HFFc6 (cell line): ENCODE results near the gene TMEM94. TPM values are rescaled to one million over a fixed set of nuclear protein-coding genes. Genes with fewer than 3 reads are reported as not detected.
"Not testable (repeated sequence)": the region's sequence is repeated elsewhere in the genome, so short reads cannot be mapped to it uniquely, and the experiment has no call there.

Experiments used
- DNase-seq: peaks from one replicate; pipeline ENCODE4 v3.0.0-alpha.2; 2018
- H3K27ac Mint-ChIP-seq: 2 replicates; pipeline ENCODE4 v1.8.0; 2020; ENCODE audit warnings: mild to moderate bottlenecking, mixed read lengths
- H3K27me3 Mint-ChIP-seq: 2 replicates; pipeline ENCODE4 v1.8.0; 2021; ENCODE audit warnings: mild to moderate bottlenecking, moderate library complexity, mixed read lengths; ENCODE audit not compliant: insufficient read depth
- H3K36me3 Mint-ChIP-seq: 2 replicates; pipeline ENCODE4 v1.8.0; 2021; ENCODE audit warnings: low read depth, mixed read lengths
- H3K4me1 Mint-ChIP-seq: 2 replicates; pipeline ENCODE4 v1.8.0; 2020; ENCODE audit warnings: low read depth, mixed read lengths
- H3K4me3 Mint-ChIP-seq: 2 replicates; pipeline ENCODE4 v1.8.0; 2020; ENCODE audit warnings: mild to moderate bottlenecking, moderate library complexity, mixed read lengths
- H3K9me3 Mint-ChIP-seq: 2 replicates; pipeline ENCODE4 v1.8.0; 2020; ENCODE audit warnings: mild to moderate bottlenecking, mixed read lengths
- total RNA-seq, 6 experiments: library from RNA; stranded (reverse); fragmentation: NEBNext Ultra II Directional; extraction: Animal tissue kit (Norgen Biotek cat#: 25700); gene quantifications; 2 replicates in 1 of 6; 3 replicates in 5 of 6; pipeline ENCODE4 v1.2.3, GENCODE V29; 2021
- TF ChIP-seq, protein P1 (sequence below): fragments of 200-600 bp; sonication (generic); IDR thresholded peaks from 2 replicates; pipeline ENCODE4 v1.5.0; 2021; ENCODE audit warnings: antibody characterized with exemption, mild to moderate bottlenecking

TMEM94 gene
- total RNA-seq, 6 experiments from 2014 or later: 31.7 to 43.9 (median 41.2) TPM

DNA sequence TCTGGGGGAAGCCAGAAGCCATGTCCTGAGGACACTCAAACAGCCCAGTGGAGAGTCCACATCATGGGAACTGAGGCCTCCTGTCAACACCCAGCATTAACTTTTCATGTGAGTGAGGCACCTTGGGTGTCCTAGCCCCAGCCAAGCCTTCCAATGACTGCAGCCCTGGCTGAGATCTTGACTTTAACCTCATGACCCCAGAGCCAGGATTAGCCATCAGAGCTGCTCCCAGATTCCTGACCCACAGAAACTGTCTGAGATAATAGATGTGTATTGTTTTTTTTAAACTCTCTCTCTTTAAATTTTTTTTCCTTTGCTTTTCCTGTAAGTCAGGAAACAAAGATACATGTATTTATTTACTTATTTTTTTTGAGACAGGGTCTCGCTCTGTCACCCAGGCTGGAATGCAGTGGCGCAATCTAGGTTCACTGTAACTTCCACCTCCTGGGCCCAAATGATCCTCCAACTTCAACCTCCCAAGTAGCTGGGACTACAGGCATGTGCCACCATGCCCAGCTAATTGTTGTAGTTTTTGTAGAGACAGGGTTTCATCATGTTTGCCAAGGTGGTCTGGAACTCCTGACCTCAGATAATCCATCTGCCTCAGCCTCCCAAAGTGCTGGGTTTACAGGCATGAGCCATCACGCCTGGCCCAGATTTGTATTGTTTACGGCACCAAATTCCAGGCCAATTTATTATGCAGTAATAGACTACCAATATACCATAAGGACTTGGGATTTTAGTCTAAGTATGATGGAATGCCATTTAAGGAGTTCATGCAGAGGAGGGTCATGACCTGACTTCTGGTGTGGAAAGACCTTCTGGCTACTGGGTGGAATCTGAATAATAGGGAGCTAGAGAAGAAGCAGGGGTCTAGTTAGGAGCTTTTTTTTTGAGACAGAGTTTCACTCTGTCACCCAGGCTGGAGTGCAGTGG is 14.0 kb upstream of the TMEM94 start:
- peaks cover 21% of the 10 kb centered on the region for H3K4me1 Mint-ChIP-seq
- H3K27ac Mint-ChIP-seq: no peak overlapping the region
- H3K4me3 Mint-ChIP-seq: no peak overlapping the region
- TF ChIP-seq, protein P1, sequence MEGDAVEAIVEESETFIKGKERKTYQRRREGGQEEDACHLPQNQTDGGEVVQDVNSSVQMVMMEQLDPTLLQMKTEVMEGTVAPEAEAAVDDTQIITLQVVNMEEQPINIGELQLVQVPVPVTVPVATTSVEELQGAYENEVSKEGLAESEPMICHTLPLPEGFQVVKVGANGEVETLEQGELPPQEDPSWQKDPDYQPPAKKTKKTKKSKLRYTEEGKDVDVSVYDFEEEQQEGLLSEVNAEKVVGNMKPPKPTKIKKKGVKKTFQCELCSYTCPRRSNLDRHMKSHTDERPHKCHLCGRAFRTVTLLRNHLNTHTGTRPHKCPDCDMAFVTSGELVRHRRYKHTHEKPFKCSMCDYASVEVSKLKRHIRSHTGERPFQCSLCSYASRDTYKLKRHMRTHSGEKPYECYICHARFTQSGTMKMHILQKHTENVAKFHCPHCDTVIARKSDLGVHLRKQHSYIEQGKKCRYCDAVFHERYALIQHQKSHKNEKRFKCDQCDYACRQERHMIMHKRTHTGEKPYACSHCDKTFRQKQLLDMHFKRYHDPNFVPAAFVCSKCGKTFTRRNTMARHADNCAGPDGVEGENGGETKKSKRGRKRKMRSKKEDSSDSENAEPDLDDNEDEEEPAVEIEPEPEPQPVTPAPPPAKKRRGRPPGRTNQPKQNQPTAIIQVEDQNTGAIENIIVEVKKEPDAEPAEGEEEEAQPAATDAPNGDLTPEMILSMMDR: no peak
- no peak for DNase-seq
- H3K9me3 Mint-ChIP-seq: no peaks in the 10 kb centered on the region
- no peaks in the 10 kb centered on the region for H3K36me3 Mint-ChIP-seq
- no peaks in the 10 kb centered on the region for H3K27me3 Mint-ChIP-seq

GRCh38 chr17:75445296-75445695 is 11.1 kb upstream of the TMEM94 start:
- H3K27me3 Mint-ChIP-seq: no peaks in the 10 kb centered on the region
- no peaks in the 10 kb centered on the region for H3K9me3 Mint-ChIP-seq
- H3K4me1 Mint-ChIP-seq: peaks cover 25% of the 10 kb centered on the region
- no peak overlapping the region for H3K27ac Mint-ChIP-seq
- DNase-seq: no peak
- H3K36me3 Mint-ChIP-seq: no peaks in the 10 kb centered on the region
- TF ChIP-seq, protein P1: no peak
- no peak overlapping the region for H3K4me3 Mint-ChIP-seq

- not testable (repeated sequence) for H3K4me3 Mint-ChIP-seq, H3K36me3 Mint-ChIP-seq, H3K9me3 Mint-ChIP-seq, H3K27me3 Mint-ChIP-seq, DNase-seq, H3K27ac Mint-ChIP-seq
- peaks cover 23% of the 10 kb centered on the region for H3K4me1 Mint-ChIP-seq
Observed at GRCh38 chr17:75445896-75446295, 10.5 kb upstream of the TMEM94 start.

GRCh38 chr17:75447951-75448856 is 8.2 kb upstream of the TMEM94 start:
- no peak overlapping the region for H3K27ac Mint-ChIP-seq
- no peaks in the 10 kb centered on the region for H3K9me3 Mint-ChIP-seq
- TF ChIP-seq, protein P1: no peak
- DNase-seq: no peak
- H3K4me3 Mint-ChIP-seq: no peak overlapping the region
- H3K36me3 Mint-ChIP-seq: no peaks in the 10 kb centered on the region
- no peaks in the 10 kb centered on the region for H3K27me3 Mint-ChIP-seq
- H3K4me1 Mint-ChIP-seq: peaks cover 15% of the 10 kb centered on the region

DNA sequence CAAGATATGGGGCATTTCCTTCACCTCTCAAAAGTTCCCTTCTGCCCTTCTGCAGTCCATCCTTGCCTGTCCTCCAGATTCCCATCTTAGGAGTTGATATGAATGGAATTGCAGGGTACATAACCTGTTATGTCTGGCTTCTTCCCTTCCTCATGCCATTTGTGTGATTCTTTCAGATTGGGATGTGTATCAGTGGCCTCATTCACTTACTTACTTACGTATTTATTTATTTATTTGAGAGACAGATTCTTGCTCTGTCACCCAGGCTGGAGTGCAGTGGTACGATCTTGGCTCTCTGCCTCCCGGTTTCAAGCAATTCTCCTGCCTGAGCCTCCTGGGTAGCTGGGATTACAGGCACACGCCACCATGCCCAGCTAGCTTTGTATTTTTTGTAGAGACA is 6.2 kb upstream of the TMEM94 start:
- no peaks in the 10 kb centered on the region for H3K36me3 Mint-ChIP-seq
- no peak for DNase-seq
- H3K27ac Mint-ChIP-seq: no peak overlapping the region
- TF ChIP-seq, protein P1: no peak
- H3K9me3 Mint-ChIP-seq: no peaks in the 10 kb centered on the region
- peaks cover 14% of the 10 kb centered on the region for H3K4me1 Mint-ChIP-seq
- H3K27me3 Mint-ChIP-seq: peaks cover 2% of the 10 kb centered on the region; the same call in 1 of the 2 replicates
- no peak overlapping the region for H3K4me3 Mint-ChIP-seq
